ENCODE data around the gene FPR1.

DNA sequence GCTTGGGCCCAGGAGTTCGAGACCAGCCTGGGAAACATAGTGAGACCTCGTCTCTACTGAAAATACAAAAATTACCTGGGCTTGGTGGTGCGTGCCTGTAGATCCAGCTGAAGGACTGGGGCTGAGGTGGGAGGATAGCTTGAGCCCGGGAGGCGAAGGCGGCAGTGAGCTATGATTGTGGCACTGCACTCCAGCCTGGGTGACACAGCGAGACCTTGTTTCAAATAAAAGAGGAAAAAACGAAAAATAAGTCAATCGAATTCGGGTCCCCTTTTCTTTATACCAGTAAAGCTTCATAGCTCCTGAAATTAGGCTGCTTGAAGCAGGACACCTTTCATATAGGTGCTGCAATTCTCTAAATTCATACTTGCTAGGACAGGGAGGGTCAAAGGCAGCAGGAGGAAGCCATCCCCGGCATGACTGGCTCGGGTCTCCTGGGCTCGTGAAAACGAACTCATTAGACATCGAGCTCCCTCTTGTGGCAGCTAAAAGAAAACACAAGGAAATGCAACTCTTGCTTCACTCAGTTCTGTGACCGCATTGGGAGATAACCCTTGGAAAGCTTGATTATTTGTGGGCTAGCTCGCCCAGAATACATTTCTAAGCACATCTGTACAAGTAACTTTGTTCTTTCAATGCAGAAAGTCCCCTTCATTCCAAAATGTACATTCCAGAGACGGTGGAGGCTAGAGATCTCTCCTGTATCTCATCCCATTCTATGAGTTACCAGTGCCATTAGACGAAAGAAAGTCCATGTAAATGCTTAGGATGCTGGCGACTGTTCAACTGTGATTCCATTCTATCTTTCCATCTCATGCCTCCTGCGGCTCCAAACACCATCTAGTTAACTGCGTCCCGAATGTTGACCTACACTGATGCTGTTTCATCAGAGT lies 26.1 kb upstream of the FPR1 start:
- TF ChIP-seq GATA3 (IDR thresholded peaks at IDR 0.05; ENCODE audit: low read depth, low read length) (no peak), GATA2 (IDR thresholded peaks at IDR 0.05; ENCODE audit: low read depth, low read length) (no peak)

Measured in SH-SY5Y (cell line).